Activated T-helper 17 cell treated with anti-CD3 and anti-CD28 coated beads, Interleukin-2, amount 50 U/mL, for 72 hours (primary cell): Measurements from ENCODE around the gene PAF1. TPM values are rescaled to one million over a fixed set of nuclear protein-coding genes. Genes with fewer than 3 reads are reported as not detected.

Source experiments
- ATAC-seq: fragments of 150-1000 bp; cut with Tn5 transposase; replicated peaks from 2 replicates; pipeline ENCODE4 v1.10.0; 2021; ENCODE audit warnings: mild to moderate bottlenecking, moderate library complexity
- H3K27ac Mint-ChIP-seq: one replicate; pipeline ENCODE4 v1.8.0; 2022; ENCODE audit warnings: mixed read lengths
- H3K27me3 Mint-ChIP-seq: one replicate; pipeline ENCODE4 v1.8.0; 2022; ENCODE audit warnings: mixed read lengths
- H3K36me3 Mint-ChIP-seq: one replicate; pipeline ENCODE4 v1.8.0; 2022; ENCODE audit warnings: low read depth, mild to moderate bottlenecking, mixed read lengths
- H3K4me1 Mint-ChIP-seq: one replicate; pipeline ENCODE4 v1.8.0; 2022; ENCODE audit warnings: mixed read lengths
- H3K4me3 Mint-ChIP-seq: one replicate; pipeline ENCODE4 v1.8.0; 2022; ENCODE audit warnings: mild to moderate bottlenecking, mixed read lengths
- H3K9me3 Mint-ChIP-seq: one replicate; pipeline ENCODE4 v1.8.0; 2022; ENCODE audit warnings: mixed read lengths
- total RNA-seq, 2 donors: library from RNA; stranded (reverse); gene quantifications; one replicate each; pipeline ENCODE4 v1.2.3, GENCODE V29; 2022

PAF1 gene
- total RNA-seq, 2 donors from 2014 or later, result 46.6 to 58.6 TPM

GRCh38 chr19:39411832-39412099 lies 20.9 kb upstream of the PAF1 start:
- peaks cover 75% of the 10 kb centered on the region for H3K36me3 Mint-ChIP-seq
- H3K27me3 Mint-ChIP-seq, result no peaks in the 10 kb centered on the region
- H3K9me3 Mint-ChIP-seq, result no peaks in the 10 kb centered on the region
- peak; percentile 54 for ATAC-seq
- peak overlapping the region; percentile 91 for H3K4me3 Mint-ChIP-seq
- peak overlapping the region; percentile 100 for H3K27ac Mint-ChIP-seq
- H3K4me1 Mint-ChIP-seq, result peaks cover 31% of the 10 kb centered on the region

DNA sequence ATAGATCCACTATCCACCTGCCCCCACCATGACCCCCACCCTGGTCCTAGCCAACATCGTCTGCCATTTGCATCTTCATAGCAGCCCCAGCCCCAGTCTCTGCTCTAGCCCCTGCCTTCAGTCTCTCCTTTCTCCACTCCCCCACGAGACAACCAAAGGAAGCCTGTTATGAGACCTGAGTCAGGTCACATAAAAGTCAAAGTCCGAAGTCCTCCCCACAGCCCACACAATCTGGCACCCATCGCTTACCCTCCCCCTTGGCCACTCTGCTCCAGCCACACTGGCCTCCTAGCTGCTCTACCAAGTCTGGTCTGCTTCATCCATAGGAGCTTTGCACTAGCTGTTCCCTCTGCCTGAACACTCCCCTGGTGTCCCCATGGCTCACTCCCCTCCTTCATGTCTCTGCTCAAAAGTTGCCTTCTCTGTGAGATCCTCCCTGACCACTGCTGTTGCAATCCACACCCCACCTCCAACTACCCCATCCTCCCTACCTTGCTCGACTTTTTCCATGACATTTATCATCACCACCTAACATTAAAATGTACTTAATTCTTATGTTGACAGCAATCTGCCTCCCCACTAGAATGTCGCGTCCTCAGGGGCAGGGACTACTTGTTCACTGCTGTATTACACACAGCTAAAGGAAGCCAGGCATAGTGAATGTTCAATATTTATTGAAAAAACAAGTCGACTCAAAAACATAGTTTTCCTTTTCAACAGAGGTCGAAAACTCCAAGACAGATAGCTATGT lies 20.4 kb upstream of the PAF1 start:
- H3K36me3 Mint-ChIP-seq, result peaks cover 80% of the 10 kb centered on the region
- peak overlapping the region; percentile 100 for H3K27ac Mint-ChIP-seq
- no peaks in the 10 kb centered on the region for H3K9me3 Mint-ChIP-seq
- H3K4me1 Mint-ChIP-seq, result peaks cover 34% of the 10 kb centered on the region
- no peaks in the 10 kb centered on the region for H3K27me3 Mint-ChIP-seq
- ATAC-seq, result no peak
- H3K4me3 Mint-ChIP-seq, result peak overlapping the region; percentile 91

GRCh38 chr19:39410831-39411080 lies 19.9 kb upstream of the PAF1 start:
- no peak for ATAC-seq
- Mint-ChIP-seq H3K27me3 (no peaks in the 10 kb centered on the region), H3K4me1 (peaks cover 37% of the 10 kb centered on the region), H3K27ac (peak overlapping the region; percentile 100), H3K9me3 (no peaks in the 10 kb centered on the region), H3K36me3 (peaks cover 84% of the 10 kb centered on the region), H3K4me3 (peak overlapping the region; percentile 91)

GRCh38 chr19:39410017-39410830 lies 19.3 kb upstream of the PAF1 start:
- Mint-ChIP-seq H3K27me3 (no peaks in the 10 kb centered on the region), H3K9me3 (no peaks in the 10 kb centered on the region), H3K27ac (peak overlapping the region; percentile 100), H3K36me3 (peaks cover 82% of the 10 kb centered on the region), H3K4me1 (peaks cover 37% of the 10 kb centered on the region), H3K4me3 (peak overlapping the region; percentile 91)
- ATAC-seq, result peak; percentile 36

DNA sequence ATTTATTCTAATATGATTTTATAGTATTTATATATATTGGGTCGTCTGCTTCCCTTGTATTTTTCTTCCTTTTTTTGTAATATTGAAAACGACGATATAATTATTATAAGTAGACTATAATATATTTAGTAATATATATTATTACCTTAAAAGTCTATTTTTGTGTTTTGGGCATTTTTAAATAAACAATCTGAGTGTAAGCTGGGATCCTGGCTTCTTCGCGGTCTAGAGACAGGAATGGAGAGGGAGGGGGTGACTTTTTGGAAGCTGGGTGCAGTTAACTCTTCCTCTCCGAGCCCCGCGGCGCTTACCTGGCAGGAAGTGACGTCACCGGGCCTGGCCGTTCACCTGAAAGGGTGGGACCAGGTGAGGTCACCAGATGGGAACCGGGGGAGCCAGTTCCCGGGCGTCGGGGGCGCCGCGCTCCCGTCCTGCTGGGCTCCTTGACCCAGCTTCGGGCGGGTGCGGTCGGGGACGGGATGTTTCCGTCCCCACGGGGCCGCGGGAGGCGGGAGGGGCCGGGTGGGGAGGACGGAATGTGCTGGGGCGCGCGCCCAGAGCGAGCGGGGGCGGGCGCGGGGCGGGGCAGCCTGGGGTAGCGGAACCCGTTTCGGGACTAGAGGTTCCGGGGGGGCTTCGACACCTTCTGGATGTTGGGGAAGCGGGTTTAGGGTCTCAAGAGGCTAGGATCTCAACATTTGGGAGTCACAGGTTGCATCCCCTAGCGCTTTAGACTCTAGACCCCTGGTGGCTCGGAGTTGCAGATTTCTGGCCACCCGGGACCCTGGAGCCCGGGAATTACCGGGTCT lies 18.5 kb upstream of the PAF1 start:
- H3K27ac Mint-ChIP-seq, result peak overlapping the region; percentile 100
- H3K4me3 Mint-ChIP-seq, result peak overlapping the region; percentile 91
- H3K27me3 Mint-ChIP-seq, result no peaks in the 10 kb centered on the region
- H3K36me3 Mint-ChIP-seq, result peaks cover 76% of the 10 kb centered on the region
- no peaks in the 10 kb centered on the region for H3K9me3 Mint-ChIP-seq
- peak; percentile 19 for ATAC-seq
- peaks cover 32% of the 10 kb centered on the region for H3K4me1 Mint-ChIP-seq

- Mint-ChIP-seq H3K27ac (peak overlapping the region; percentile 100), H3K4me3 (peak overlapping the region; percentile 91), H3K27me3 (no peaks in the 10 kb centered on the region), H3K36me3 (peaks cover 68% of the 10 kb centered on the region), H3K9me3 (no peaks in the 10 kb centered on the region), H3K4me1 (peaks cover 25% of the 10 kb centered on the region)
- ATAC-seq, result no peak
Observed at GRCh38 chr19:39408392-39409207, 17.7 kb upstream of the PAF1 start.

DNA sequence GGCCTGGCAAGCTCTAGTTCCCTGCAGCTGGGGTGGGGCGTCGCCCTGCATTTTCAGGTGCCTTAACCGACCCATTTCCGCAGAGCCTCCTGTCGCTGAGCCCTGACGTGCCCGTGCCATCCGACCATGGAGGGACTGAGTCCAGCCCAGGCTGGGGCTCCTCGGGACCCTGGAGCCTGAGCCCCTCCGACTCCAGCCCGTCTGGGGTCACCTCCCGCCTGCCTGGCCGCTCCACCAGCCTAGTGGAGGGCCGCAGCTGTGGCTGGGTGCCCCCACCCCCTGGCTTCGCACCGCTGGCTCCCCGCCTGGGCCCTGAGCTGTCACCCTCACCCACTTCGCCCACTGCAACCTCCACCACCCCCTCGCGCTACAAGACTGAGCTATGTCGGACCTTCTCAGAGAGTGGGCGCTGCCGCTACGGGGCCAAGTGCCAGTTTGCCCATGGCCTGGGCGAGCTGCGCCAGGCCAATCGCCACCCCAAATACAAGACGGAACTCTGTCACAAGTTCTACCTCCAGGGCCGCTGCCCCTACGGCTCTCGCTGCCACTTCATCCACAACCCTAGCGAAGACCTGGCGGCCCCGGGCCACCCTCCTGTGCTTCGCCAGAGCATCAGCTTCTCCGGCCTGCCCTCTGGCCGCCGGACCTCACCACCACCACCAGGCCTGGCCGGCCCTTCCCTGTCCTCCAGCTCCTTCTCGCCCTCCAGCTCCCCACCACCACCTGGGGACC lies 16.9 kb upstream of the PAF1 start:
- H3K4me1 Mint-ChIP-seq, result peaks cover 25% of the 10 kb centered on the region
- no peaks in the 10 kb centered on the region for H3K9me3 Mint-ChIP-seq
- no peak for ATAC-seq

DNA sequence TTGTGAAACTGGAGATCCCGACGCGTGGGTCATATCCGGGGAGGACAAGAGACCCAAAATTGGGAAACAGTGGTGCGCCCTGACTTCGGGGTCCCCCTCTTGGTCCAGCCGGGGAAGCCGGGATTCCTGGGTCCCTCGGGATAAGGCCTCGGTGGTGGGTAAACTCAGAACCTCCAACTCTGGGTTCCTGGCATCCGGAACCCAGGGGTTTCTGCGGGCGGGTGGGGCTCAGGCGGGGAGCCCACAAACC lies 16.4 kb upstream of the PAF1 start:
- ATAC-seq, result no peak
- peak overlapping the region; percentile 91 for H3K4me3 Mint-ChIP-seq
- H3K4me1 Mint-ChIP-seq, result peaks cover 25% of the 10 kb centered on the region
- H3K9me3 Mint-ChIP-seq, result no peaks in the 10 kb centered on the region
- no peaks in the 10 kb centered on the region for H3K27me3 Mint-ChIP-seq
- H3K36me3 Mint-ChIP-seq, result peaks cover 73% of the 10 kb centered on the region
- H3K27ac Mint-ChIP-seq, result peak overlapping the region; percentile 100

More for the DNA sequence above, 16.9 kb upstream of the PAF1 start:
- H3K27me3 Mint-ChIP-seq, result no peaks in the 10 kb centered on the region
- peaks cover 70% of the 10 kb centered on the region for H3K36me3 Mint-ChIP-seq
- H3K4me3 Mint-ChIP-seq, result peak overlapping the region; percentile 91
- peak overlapping the region; percentile 100 for H3K27ac Mint-ChIP-seq

DNA sequence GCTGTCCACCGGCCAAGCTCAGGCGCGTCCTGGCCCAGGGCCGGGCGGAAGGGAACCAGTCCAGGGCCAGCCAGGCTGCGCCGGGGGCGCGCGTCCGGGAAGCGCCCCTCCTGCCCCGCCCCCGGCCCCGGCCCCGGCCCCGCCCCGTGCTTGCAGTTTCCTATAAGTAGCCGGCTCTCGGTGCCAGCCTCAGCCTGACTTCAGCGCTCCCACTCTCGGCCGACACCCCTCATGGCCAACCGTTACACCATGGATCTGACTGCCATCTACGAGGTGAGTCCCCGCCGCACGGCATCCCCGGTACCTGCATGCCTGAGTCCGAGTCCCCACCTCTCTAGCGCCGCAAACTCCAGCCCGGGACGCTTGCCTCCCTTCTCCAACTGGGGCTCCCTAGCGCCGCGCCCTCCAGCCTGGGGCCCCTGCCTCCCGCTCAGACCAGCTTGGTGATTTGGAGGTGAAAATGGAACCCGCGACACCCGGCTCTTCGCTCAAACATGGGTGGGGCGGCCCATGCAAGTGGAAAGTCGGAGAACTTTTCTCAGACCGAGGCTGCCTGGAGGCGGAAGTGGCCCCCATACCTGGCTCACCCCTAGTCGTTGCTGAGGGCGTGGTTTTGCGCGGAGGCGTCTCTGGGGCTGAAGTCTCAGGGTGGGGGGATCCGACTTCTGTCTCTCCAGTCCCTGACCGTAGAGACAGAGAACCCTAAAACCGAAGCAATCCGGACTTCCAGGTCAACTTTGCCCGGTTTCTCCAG lies 15.9 kb upstream of the PAF1 start, which contains the start of gene ZFP36:
Gene ZFP36, plus strand, starts transcription at position 192 of the 754 bp plus-strand sequence. Its CDS starts 58 bp downstream, at position 250.
- Mint-ChIP-seq H3K4me1 (peaks cover 25% of the 10 kb centered on the region), H3K27ac (peak within 1 kb of the TSS; percentile 100), H3K9me3 (no peaks in the 10 kb centered on the region), H3K36me3 (peaks cover 73% of the 10 kb centered on the region), H3K27me3 (no peaks in the 10 kb centered on the region), H3K4me3 (peak within 1 kb of the TSS; percentile 91)
- peak; percentile 28 for ATAC-seq

DNA sequence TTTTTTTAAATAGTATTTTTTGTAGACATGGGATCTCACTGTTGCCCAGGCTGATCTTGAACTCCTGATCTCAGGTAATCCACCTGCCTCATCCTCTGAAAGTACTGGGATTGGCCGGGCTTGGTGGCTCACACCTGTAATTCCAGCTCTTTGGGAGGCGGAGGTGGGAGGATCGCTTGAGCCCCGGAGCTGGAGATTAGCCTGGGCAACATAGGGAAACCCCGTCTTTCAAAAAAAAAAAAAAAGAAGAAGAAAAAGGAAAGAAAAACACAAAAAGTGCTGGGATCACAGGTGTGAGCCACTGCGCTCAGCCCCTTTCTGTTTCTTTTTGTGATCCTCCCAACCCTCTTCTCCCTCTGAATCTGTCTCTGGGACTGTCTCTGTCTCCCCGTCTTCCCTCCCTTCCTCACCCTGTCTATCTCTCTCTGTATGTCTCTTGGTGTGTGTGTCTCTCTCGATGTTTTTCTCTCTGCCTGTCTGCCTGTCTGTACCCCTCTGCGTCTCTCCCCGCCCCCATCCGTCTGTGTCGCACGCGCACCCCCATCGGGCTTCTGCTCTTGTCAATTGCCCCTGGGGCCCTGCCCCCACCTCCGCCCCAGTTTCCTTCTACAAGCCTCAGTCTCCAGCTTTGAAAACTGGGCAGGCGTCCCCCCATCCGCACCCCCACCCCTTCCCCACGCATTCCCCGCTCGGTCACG lies 15.2 kb upstream of the PAF1 start:
- H3K27ac Mint-ChIP-seq, result peak overlapping the region; percentile 100
- H3K36me3 Mint-ChIP-seq, result peaks cover 73% of the 10 kb centered on the region
- no peaks in the 10 kb centered on the region for H3K9me3 Mint-ChIP-seq
- H3K4me1 Mint-ChIP-seq, result peaks cover 25% of the 10 kb centered on the region
- no peaks in the 10 kb centered on the region for H3K27me3 Mint-ChIP-seq
- peak; percentile 3 for ATAC-seq
- peak overlapping the region; percentile 91 for H3K4me3 Mint-ChIP-seq

DNA sequence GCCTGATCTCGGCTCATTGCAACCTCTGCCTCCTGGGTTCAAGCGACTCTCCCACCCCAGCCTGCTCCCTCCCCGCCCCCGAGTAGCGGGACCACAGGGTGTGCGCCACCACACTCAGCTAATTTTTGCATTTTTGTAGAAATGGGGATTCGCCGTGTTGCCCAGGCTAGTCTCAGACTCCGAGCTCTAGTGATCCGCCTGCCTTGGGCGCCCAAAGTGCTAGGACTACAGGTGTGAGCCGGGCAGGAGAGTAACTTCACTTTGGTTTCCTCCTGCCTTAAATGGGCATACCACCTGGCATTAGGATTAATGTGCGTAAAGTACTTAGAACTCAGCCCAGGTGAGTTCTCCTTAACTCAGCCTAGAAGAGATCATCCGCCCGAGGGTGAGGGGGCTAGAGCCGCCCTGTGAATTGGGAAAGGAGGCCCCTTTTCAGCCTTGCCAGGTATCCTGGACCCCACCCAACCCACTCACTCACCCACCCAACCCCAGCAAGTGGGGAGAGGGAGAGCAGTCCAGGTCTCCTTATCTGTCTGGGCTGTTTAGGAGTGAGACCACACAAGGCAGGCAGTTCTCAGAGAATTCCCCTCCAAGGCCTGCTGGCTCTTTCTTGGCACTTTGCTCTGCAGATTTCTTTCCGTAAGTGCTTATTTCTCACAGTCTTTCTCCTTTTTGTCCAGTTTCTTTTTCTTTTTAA lies 14.5 kb upstream of the PAF1 start:
- H3K27me3 Mint-ChIP-seq, result no peaks in the 10 kb centered on the region
- no peaks in the 10 kb centered on the region for H3K9me3 Mint-ChIP-seq
- H3K4me1 Mint-ChIP-seq, result peaks cover 23% of the 10 kb centered on the region
- H3K36me3 Mint-ChIP-seq, result peaks cover 70% of the 10 kb centered on the region
- no peak for ATAC-seq
- peak overlapping the region; percentile 100 for H3K27ac Mint-ChIP-seq
- peak overlapping the region; percentile 91 for H3K4me3 Mint-ChIP-seq
